ENCODE measurements around the gene PLXNA4. TPM values are rescaled to one million over a fixed set of nuclear protein-coding genes. Genes with fewer than 3 reads are reported as not detected.

Gene PLXNA4
- total RNA-seq, 1 donor from 2014 or later, result 133 TPM

DNA sequence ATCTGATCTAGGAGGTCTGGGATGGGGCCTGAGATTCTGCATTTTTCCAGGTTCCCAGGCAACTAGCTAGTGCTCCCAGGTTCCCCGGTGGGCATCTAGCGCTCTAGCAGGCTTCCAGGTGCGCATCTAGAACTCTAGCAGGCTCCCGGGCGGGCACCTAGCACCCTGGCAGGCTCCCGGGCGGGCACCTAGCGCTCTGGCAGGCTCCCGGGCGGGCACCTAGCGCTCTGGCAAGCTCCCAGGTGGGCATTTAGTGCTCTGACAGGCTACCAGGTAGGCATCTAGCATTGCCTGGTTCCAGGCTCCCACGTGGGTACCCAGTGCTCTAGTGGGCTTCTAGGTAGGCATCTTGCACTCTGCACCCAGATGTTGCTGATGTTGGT, 414.7 kb downstream of the PLXNA4 start:
- DNase-seq (ENCODE audit: low spot score), result no peak

DNA sequence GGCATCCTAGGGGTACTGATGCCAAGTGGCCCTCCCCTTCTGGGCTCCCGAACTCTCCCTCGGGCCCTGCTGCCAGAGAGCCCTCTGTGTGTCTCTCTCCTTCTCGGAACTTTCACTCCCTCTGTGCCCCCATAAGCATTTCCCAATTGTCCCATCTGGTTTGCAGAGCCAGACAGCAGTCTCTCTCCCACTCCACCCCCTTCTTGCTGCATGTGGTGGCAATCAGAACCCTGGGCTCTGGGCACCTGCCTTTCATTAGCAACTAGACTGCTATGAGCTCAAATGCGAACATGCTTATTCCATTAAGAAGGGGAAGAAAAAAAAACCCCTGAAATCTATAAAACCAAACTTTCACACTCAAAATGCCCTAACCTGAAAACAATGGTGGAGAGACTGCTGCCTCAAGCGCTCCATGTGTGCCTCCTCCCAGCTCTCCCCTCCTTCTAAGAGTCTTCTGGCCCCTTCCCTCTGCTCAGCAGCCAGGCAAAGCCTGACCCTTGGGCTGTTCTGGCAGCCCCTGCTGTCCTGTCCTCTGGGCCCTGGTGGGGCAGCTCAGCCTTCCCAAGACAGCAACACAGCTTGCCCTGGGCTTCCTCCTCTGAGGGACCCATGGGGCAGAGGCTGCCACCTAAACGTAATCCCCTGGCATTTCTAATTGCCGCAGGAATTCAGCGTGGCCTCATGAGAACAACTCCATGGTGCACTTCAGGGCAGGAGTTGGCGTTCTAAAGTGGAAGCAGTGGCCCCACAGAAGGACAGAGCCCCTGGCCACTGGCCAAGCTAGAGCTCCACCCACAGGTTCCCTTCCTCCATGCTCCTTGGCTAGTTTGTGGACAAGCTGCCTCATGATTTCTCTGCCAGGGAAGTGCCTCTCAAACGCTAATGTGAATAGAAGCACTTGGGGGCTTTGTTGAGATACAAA, 415.4 kb downstream of the PLXNA4 start:
- no peak for DNase-seq (ENCODE audit: low spot score)

DNA sequence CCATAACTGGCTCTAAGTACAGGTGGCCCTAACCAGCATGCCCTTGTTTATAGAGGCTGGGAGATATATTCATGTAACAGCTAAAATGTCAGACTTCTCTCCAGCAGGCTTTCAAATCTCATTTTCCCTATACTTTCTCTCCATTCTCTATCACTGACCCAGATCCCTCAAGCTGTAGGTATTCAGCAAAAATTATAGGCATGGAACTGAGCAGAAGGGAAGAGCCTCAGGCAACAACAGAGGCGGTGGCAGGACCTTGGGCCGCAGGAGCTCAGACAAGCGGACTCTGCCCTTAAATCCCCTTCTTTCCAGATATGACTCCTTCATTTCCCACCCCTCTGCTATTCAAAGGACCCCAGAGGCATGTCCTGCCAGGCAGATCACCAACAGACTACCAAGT, 417.4 kb downstream of the PLXNA4 start:
- no peak for DNase-seq (ENCODE audit: low spot score)

DNA sequence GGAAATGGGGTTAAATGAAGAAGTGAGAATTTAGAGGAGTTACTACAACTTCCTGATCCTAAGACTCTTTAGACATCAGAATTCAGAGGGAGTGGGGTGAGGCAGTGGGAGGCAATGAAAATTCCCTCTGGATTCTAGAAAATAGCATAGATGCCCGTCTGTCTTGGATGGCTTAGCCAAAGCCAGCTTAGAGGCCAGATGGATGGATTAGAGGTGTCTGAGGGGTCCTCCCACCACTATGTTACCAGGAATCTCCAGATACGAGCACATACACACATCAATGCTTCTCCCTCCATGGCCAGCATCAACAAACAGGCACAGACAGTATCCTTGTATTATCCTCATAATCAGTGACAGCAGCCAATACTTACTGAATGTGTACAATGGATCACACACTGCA, 418.1 kb downstream of the PLXNA4 start:
- DNase-seq (ENCODE audit: low spot score), result no peak

DNA sequence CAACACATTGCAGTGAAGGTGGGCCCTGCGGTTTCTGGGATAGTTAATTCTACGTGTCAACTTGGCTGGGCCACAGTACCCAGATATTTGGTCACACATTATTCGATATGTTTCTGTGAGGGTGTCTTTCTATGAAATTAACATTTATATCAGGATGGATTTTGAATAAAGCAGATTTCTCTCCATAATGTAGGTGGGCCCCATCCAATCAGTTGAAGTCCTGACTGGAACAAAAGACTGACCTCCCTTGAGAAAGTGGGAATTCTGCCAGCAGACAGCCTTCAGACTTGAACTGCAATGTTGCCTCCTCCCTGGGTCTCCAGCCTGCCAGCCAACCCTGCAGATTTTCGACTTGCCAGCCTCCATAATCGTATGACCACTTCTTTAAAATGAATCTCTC, 420.6 kb downstream of the PLXNA4 start:
- no peak for DNase-seq (ENCODE audit: low spot score)

DNA sequence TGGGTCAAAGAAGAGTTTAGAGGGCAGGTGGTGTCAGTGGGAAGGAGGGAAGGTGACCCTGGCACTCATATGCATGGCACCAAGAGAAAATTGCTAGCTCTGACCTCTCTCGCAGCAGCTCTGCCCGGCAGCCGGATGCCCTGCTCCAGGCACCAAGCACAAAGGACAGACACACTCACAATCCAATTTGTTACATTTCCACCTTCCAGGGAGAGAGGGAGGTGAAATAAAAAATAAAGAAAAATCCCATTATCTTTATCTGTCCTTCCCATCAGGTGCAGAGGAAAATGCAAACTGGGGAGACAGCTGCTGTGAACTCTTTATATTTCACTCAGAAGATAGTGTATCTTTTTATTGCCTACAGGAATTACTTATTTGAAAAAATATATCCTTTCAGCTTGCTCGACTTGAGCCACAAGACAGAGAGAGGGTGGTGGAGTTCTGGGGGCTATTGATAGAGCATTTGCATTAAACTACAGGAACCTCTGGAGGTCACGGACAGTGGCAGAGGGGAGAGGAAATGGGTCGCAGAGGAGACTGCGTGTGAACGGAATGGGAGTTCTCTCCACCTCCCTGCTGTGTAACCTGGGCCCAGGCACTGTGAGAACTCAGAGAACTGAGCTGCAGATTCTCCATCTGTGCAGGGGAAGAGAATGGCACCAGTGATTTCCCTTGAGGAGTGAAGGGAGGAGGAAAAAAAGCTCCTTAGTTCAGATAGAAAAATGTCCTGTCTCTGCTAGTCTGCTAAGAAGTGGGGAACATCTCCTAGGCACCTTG, 421.4 kb downstream of the PLXNA4 start:
- no peak for DNase-seq (ENCODE audit: low spot score)

DNA sequence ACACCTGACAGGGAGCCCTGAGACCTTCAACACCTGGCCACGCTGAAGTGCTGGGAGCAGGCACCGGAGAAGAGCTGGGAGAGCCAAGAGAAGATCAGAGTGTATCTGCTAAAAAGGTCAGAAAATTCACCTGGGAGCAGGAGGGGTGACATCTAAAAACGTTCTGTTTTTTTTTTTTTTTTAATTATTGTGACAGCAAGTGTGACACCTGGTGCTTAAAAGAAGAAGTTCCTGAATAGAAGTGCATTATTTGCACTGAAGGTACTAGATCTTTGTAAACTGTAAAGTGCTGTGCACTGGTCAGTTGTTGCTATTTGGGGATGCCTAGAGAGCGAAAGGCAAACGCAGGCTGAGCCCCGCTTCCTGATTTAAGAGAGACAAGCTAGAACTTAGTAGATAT, 422.0 kb downstream of the PLXNA4 start:
- DNase-seq (ENCODE audit: low spot score), result no peak

DNA sequence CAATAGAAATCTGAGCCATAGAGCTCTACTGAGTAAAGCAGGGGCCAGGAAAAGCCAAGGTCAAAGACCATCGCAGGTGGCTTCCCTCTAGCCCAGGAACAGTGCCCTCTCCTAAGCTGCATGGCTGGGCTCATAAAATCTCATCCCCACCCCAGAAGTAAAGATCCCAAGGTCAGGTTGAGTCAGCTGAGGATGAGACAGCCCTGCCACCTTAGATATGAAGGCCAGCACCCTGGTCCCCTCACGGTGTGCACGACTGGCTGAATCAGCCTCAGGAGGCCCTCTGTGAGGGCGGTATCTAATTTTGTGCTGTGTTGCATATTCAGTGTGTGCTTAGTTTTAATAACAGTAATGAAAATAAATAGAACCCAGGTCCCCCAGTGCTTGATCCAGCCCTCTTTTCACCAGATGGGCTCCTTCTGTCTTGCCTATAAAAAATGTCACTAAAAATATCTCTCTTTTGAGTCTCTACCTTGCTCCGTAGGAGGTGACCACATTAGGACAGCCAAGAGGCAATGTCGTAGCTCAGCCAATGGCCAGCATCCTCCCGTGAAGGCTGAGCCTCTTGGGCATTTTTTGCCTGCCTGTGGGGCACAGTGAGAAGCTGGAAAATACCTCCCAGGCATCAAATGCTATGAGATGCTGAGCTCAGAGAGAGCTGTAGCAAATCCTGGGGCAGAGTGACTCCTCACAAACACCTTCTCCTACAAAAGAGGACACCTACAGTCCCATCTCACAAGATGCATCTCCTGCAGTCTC, 424.0 kb downstream of the PLXNA4 start:
- DNase-seq (ENCODE audit: low spot score), result no peak

DNA sequence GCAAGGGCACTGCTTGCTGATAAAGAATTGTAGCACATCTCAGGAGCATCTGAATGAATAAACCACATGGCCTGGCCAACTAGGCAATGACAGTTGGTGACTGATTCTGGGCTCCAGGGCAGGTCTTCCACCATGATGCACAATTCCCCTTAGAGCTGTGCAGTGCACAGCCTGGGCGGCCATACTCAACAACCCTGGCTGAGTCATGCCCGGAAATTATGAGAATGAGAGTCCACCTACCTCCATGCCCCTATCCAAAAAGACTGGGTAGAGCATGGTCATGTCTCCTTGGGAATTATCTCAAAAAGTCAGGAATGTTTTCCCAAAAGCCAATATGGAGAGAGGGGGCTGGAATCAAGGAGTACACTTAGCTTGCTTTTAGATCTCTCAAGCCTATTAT, 425.6 kb downstream of the PLXNA4 start:
- DNase-seq (ENCODE audit: low spot score), result no peak

DNA sequence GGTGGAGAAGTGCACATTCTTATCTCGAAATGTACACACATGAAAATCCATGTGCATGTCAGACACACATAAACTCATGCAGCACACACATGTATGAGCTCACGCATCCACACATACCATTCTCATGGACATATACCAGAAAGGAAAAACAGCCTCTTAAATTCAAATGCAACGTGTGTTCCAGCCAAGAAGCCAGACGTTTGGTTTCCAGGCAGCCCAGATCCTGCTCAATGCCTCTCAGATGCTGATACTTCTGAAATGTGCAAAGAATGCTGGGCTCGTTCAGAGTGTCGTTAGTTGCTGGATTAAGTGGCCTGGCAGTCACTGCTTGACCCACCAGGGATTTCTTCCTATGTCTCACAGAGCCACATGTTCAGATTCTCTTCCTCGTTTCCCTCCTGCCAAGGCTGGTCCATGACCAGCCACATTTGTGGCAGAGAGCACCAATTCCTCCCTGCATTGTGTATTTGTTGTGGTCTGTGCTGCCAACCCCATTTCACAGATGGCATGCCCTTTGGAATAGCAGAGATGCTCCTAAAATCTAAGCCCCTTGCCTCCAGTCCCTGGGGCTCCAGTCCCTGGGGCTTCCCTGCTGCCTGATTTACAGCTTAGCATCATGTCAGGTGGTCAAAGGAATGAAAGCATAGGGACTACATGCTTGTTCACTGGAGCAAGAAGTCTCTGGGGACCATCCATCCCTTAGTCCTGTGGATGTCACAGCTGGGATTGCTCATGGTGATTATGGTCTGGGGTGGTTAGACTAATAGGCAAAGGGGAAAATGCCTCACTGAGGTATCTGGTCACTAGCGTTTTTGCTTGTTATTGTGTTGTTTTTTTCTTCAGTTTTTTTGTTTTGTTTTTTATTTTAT, 426.6 kb downstream of the PLXNA4 start:
- no peak for DNase-seq (ENCODE audit: low spot score)

DNA sequence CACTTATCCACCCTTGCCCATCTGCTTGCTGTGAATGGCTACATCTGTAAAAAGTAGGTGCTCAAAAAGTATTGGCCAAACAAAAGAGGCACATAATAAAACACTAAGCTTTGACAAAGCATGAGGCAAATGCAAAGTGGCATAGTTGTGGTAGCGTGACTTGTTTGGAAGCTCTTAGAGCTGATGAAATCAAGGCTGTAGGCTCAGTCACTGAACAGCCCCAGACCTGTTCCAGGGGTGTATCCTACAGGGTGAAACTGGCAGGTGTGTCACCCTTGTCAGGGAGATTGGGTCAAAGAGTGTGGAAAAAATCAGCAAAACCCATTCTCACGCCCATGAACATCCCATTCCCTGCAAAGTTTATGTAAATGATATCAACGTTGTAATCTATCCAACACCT, 427.4 kb downstream of the PLXNA4 start:
- no peak for DNase-seq (ENCODE audit: low spot score)

DNA sequence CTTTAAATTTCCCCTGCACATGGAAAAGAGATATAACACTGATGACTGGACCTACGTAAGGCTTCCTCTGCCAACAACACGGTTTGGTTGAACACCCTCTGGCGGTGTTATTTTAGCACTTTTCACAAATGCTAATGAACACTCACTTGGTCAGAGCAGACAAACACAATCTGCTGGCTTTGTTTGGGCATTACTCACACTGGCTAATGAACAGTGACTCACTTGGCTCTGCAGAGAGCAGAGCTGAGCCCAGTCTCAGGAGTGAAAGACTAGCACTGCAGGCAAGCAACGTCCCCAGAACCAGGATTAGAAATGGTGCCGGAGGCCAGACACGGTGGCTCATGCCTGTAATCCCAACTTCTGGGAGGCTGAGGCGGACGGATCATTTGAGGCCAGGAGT, 430.8 kb downstream of the PLXNA4 start:
- no peak for DNase-seq (ENCODE audit: low spot score)

DNA sequence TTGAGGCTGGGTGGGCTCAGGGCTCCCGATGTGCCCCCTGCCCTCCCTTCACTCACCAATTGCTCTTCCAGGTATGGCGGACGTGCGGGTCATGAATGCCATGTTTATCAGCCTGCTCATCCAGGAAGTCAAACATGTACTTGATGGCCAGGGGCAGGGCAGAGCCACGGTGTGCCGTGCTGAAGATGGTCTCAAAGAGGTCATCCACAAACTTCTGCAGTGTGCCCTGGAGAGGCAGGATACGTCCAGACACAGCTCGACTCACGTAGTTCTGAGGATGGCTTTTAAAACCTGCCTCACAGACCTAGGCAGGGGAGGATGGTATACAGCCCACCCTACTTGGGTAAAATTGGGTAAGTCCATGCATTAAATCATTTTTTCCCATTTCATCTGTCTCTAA, 431.2 kb downstream of the PLXNA4 start:
- no peak for DNase-seq (ENCODE audit: low spot score)

DNA sequence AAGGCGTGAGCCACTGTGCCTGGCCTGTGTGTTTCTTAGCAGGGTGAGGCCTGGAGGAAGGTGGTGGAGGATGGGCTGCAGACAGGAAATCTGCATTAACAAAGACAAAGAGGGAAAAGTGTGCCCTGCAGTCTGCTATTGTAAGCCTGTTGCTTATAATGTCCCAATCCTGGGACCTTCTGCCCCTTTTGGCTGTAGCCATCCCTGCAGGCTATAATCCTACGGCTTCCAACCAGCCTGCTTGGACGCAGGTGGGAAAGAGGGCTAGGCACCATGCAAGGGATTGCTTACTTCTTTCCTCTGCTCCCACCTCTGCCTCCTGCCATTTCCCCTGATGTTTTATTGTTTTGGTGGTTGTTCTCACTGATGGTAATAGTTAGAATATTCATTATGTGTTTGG, 434.3 kb downstream of the PLXNA4 start:
- no peak for DNase-seq (ENCODE audit: low spot score)

DNA sequence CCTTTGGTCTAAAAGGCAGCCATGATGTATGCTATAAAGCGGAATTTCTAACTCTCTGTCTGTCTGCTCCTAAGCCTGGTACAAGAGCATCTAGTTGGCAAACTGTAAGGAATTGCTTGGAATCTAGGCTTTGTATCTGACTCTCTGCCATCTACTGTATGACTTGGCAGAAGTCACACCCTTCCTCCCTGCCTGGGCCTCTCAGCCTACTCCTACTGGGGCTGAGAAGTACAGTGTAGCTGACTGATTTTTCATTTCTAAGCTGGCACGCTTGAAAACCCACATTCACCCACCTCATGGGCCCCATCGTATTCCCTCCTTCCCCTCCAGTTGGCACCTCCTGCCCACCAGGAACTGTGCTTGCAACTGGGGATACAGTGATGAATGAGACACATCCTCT, 435.2 kb downstream of the PLXNA4 start:
- DNase-seq (ENCODE audit: low spot score), result no peak

DNA sequence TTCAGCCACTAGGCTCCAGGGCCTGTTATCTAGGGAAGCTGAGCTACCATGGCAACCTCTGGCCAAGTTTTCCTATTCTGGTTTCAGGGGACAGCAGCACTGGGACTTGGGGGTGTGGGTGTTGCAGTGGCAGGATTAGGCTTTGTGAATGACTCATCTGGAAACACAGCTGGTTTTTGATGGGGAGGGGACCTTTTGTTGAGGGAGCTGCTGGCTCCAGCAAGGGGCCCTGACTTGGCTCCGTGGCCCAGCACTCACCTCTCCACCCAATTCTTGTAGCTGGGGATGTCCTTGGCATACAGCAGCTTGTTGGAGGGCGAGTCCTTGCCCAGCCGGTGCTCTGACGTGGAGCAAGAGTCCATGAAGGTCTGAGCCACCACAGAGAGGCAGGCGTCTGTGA, 435.9 kb downstream of the PLXNA4 start:
- no peak for DNase-seq (ENCODE audit: low spot score)

DNA sequence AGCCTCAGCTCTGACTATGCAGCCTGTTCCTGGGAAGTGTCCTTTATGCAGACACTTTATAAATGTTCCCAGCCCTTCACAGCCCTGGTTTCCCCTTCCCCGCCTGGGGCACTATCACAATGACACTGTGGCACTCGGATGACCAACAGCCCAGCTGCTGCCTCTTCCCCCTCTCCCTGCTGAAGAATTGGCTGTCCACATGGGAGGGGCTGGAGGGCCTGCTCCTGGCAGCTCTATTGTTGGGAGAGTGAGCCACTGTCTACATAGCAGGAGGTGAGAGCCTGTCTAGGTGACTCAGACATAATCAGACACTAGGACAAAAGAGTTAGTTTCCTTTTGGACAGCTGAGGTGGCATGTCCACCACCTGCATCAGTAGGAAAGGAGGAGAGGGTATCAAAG, 437.5 kb downstream of the PLXNA4 start:
- DNase-seq (ENCODE audit: low spot score), result no peak

DNA sequence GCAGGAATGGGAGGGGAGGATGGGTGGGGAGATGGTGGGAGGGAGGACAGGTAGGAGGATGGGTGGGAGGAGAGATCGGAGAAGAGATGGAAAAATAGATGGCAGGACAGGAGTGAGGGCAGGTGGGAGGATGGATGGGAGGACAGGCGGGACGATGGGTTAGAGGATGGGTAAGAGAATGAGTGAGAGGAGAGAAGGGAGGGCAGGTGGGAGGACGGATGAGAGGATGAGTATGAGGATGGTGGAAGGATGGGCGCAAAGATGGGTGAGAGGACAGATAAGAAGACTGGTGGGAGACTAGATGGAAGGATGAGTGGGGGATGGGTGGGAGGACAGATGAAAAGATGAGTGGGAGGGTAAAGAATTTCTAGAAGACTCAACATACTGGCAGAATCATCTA, 438.6 kb downstream of the PLXNA4 start:
- DNase-seq (ENCODE audit: low spot score), result no peak

DNA sequence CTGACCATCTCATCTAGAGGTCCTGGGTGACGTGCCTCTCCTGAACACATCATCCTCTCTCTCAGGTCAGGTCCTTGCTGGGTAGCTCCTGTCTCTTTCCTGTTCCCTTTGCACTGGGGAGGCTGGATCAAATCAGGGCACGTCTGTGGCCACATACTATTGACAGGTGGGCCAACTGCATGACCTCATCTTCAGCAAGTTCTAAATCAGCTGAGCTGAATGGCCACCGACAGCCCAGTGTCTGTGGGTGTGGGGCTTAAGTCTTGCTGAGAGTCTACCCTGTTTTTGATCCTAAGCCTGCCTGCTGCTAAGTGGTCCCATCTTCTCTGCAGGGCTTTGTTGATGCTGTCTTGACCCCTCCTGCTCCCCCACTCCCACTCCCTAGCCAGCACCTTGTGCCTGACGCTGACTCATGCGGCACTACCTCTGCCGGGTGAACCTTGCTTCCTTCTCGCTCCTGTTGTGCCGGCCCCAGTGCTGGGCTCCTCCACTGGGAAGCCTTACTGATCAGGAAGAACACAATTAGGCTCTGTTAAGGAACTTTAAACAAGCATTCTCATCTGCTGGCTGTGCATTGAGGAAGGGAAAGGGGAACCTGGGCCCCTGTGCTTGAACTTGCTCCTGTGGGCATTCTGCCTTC, 440.4 kb downstream of the PLXNA4 start:
- no peak for DNase-seq (ENCODE audit: low spot score)

DNA sequence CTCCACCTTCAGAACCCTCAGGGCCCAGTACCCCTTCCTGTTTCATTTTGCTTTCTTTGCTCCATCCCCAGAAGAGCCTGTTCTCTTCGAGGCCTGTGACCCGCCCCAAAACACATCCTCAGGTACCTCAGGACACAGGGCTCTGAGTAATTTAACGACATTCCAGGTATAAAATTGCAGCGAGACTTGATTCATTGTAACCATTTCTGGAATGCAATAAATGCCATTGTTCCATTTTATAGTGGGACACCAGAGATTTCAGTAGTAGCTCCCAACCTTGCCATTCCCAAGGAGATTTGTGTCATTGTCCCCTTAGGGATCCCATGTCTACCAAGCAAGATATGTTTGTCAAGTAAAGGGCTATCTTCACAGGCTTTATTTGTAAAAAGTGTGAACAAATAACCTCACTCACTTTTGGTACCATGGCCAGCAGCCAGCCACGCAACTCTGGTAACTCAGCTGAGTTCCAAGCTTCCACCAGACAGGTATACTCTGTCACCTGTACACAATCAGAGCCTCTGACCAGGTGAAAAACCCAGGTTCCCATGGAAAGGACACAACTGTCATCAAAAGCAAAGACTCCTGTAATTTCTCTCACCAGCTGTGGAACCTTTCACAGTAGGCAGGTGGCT, 441.3 kb downstream of the PLXNA4 start:
- no peak for DNase-seq (ENCODE audit: low spot score)
